Natural killer cell (primary cell): ENCODE results near the gene GALNT10. TPM values are rescaled to one million over a fixed set of nuclear protein-coding genes. Genes with fewer than 3 reads are reported as not detected.

Source experiments
- ATAC-seq, 3 donors: fragments of 150-1000 bp in 2 of 3; fragments of 200-7000 bp in 1 of 3; cut with Tn5 transposase; 1 replicate in 1 of 3; 2 replicates in 2 of 3; pipeline ENCODE4 v1.10.0; 2021; ENCODE audit warnings: mild to moderate bottlenecking in 2 of 3, moderate library complexity in 2 of 3
- DNase-seq, 2 donors: peaks; one replicate each; pipeline versions ENCODE4 v3.0.0 to v3.0.0-alpha.2; 2013 to 2021; ENCODE audit warnings: mixed read lengths in 1 of 2
- H3K27ac ChIP-seq: one replicate; pipeline ENCODE4 v1.5.1; 2013; ENCODE audit warnings: mild to moderate bottlenecking, low read length
- H3K27me3 ChIP-seq: one replicate; pipeline ENCODE4 v1.6.1; 2013; ENCODE audit warnings: low read length; ENCODE audit not compliant: control insufficient read depth, insufficient read depth
- H3K36me3 ChIP-seq: one replicate; pipeline ENCODE4 v1.6.1; 2013; ENCODE audit warnings: low read length; ENCODE audit not compliant: control insufficient read depth, insufficient read depth
- H3K4me1 ChIP-seq: one replicate; pipeline ENCODE4 v1.6.1; 2013; ENCODE audit warnings: low read length; ENCODE audit not compliant: control insufficient read depth, insufficient read depth
- H3K4me3 ChIP-seq: one replicate; pipeline ENCODE4 v1.5.1; 2013; ENCODE audit warnings: low read length
- H3K9me3 ChIP-seq: one replicate; pipeline ENCODE4 v1.6.1; 2013; ENCODE audit warnings: low read length; ENCODE audit not compliant: control insufficient read depth, insufficient read depth
- H3K27ac Mint-ChIP-seq, 2 donors: one replicate each; pipeline ENCODE4 v1.8.0; 2022; ENCODE audit warnings: mild to moderate bottlenecking in 2 of 2, mixed read lengths in 2 of 2, moderate library complexity in 1 of 2
- H3K27me3 Mint-ChIP-seq, 2 donors: one replicate each; pipeline ENCODE4 v1.8.0; 2022; ENCODE audit warnings: low read depth in 2 of 2, mixed read lengths in 2 of 2
- H3K36me3 Mint-ChIP-seq: one replicate; pipeline ENCODE4 v1.8.0; 2022; ENCODE audit warnings: mixed read lengths
- H3K4me1 Mint-ChIP-seq, 2 donors: one replicate each; pipeline ENCODE4 v1.8.0; 2022; ENCODE audit warnings: mixed read lengths in 2 of 2
- H3K4me3 Mint-ChIP-seq: one replicate; pipeline ENCODE4 v1.8.0; 2022; ENCODE audit warnings: mild to moderate bottlenecking, moderate library complexity, mixed read lengths
- H3K9me3 Mint-ChIP-seq, 2 donors: one replicate each; pipeline ENCODE4 v1.8.0; 2022; ENCODE audit warnings: mixed read lengths in 2 of 2
- WGBS: methylation state at CpG from one replicate; pipeline ENCODE4 v1.1.7; 2013; ENCODE audit warnings: missing lambda C conversion rate; ENCODE audit not compliant: insufficient coverage; 5-methylcytosine and 5-hydroxymethylcytosine counted together
- intact Hi-C: fragments of 100-400 bp; cut with micrococcal nuclease; formaldehyde crosslinking; loops from one replicate; pipeline ENCODE4 v1.14.2; 2022
- total RNA-seq, 4 donors: library from RNA; stranded (reverse); fragments of 120-200 nt in 1 of 4; gene quantifications; one replicate each; pipeline versions ENCODE4 v1.2.3 to v1.2.4, GENCODE V29; 2013 to 2022
- TF ChIP-seq, protein P1 (sequence below): fragments of 200-600 bp; IDR thresholded peaks from one replicate; pipeline ENCODE4 v1.8.0; 2022; ENCODE audit warnings: antibody characterized with exemption

Gene GALNT10
- total RNA-seq, 3 donors from 2014 or later (not counting 1 experiment from before 2014, with no cell fraction given) = 77.0 to 92.6 (median 77.6) TPM

DNA sequence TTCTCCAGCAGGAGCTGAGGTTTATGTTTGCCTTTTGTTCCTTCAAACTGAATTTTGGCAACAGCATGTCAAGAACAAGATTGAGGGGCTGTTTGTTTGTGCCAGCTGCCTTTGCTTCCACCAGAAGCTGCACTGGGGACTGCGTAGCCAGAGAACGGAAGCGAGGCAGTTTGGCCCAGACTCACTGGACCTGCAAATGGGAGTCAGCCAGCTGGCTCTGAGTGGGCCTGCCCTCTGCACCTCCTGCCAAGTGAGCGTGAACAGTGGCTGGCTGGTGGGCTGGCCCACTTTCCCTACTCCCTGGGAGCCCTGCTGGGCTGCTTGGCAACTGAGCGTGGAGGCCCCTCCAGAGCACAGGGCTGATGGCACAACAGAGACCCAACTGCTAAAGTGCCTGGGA lies 111.6 kb downstream of the GALNT10 start:
- Histone ChIP-seq H3K36me3 (peaks cover 36% of the 10 kb centered on the region), H3K9me3 (peaks cover 4% of the 10 kb centered on the region), H3K27me3 (no peaks in the 10 kb centered on the region), H3K4me1 (no peaks in the 10 kb centered on the region), H3K27ac (no peak overlapping the region), H3K4me3 (no peak overlapping the region)
- Mint-ChIP-seq H3K27me3 (no peaks in the 10 kb centered on the region), H3K27ac (no peak overlapping the region), H3K4me1 (peaks cover 9 to 18% of the 10 kb centered on the region in 2 donors), H3K4me3 (no peak overlapping the region), H3K36me3 (peaks cover 38% of the 10 kb centered on the region), H3K9me3 (peaks cover 3 to 8% of the 10 kb centered on the region in 2 donors)
- WGBS = 94% methylated on average over 5 of the region's 5 CpGs
- ATAC-seq (no peak), DNase-seq (no peak)
- TF ChIP-seq, protein P1, sequence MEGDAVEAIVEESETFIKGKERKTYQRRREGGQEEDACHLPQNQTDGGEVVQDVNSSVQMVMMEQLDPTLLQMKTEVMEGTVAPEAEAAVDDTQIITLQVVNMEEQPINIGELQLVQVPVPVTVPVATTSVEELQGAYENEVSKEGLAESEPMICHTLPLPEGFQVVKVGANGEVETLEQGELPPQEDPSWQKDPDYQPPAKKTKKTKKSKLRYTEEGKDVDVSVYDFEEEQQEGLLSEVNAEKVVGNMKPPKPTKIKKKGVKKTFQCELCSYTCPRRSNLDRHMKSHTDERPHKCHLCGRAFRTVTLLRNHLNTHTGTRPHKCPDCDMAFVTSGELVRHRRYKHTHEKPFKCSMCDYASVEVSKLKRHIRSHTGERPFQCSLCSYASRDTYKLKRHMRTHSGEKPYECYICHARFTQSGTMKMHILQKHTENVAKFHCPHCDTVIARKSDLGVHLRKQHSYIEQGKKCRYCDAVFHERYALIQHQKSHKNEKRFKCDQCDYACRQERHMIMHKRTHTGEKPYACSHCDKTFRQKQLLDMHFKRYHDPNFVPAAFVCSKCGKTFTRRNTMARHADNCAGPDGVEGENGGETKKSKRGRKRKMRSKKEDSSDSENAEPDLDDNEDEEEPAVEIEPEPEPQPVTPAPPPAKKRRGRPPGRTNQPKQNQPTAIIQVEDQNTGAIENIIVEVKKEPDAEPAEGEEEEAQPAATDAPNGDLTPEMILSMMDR = no peak
- intact Hi-C loops = no loop called here

DNA sequence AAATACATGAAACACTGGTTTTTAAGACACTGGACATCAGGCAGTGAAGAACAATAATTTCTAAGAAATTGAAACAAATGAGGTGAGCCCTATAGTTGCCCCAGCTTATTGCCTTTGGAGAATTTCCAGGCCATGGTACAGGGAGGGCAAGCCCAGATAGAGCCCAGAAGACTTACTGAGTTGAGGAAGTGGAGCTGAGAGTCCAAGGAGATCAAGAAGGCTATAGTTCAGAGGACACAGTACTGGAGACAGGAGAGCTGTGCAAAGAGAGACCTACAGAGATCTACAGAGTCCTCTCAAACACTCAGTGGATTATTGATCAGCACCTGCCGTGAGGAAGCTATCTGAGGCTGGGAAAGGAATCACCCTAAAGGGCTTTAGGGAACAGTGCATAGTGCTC lies 112.6 kb downstream of the GALNT10 start:
- no peaks in the 10 kb centered on the region for H3K27me3 ChIP-seq
- Mint-ChIP-seq H3K4me3 (no peak overlapping the region), H3K36me3 (peaks cover 38% of the 10 kb centered on the region), H3K9me3 (peaks cover 3 to 8% of the 10 kb centered on the region in 2 donors), H3K27ac (no peak overlapping the region), H3K4me1 (peaks cover 11 to 18% of the 10 kb centered on the region in 2 donors), H3K27me3 (no peaks in the 10 kb centered on the region)
- peaks cover 28% of the 10 kb centered on the region for H3K36me3 ChIP-seq
- ATAC-seq (no peak), DNase-seq (no peak)
- 90% methylated on average over 1 of the region's 1 CpG for WGBS
- no peak overlapping the region for H3K4me3 ChIP-seq
- intact Hi-C loops = no loop called here
- TF ChIP-seq, protein P1 = no peak
- peaks cover 4% of the 10 kb centered on the region for H3K9me3 ChIP-seq
- no peaks in the 10 kb centered on the region for H3K4me1 ChIP-seq
- H3K27ac ChIP-seq = no peak overlapping the region

DNA sequence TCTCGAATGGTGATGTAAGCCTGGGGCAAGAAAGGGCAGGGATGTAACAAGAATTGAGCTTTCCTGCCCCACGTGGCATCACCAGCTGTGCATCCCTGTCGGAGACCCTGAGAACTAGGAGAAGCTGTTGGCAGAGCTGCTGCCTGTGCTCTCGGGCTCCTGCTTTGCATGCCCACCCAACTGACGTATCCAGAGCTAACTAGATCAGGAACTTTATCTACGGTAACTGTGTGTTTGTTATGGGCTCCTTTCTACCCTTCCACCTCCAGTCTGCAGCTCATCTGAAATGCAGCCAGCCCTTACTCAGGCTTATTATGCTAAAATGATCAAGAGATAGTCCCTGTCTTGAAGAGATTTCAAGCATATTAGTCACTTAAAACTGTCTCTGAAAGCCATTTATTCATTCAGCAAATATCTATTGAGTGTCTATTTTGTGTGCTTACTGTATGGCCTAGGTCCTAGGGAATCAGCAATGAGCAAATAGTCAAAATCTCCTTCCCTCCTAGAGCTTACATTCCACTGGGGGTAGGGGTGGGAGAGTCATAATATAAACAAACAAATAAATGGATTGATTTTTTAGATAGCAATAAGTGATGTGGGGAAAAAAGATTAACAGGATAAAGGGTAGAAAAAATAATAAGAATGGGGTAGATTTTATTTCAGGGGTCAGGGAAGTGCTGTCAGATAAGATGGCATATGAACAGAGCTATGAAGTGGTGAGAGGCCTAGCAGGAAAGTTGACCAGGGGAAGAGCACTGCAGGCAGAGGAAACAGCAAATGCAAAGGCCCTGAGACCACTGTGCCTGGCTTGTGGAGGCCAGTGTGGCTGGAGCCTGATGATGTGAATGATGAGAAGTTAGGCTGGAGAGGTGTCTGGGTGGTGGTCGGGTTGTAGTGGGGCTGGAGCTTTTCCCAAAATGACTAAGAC lies 118.2 kb downstream of the GALNT10 start:
- Mint-ChIP-seq H3K27ac (peak overlapping the region; percentile 12 to 69), H3K4me3 (peak overlapping the region; percentile 55), H3K9me3 (peaks cover 3 to 8% of the 10 kb centered on the region in 2 donors), H3K4me1 (peaks cover 40 to 42% of the 10 kb centered on the region in 2 donors), H3K27me3 (no peaks in the 10 kb centered on the region), H3K36me3 (peaks cover 23% of the 10 kb centered on the region)
- Histone ChIP-seq H3K36me3 (peaks cover 4% of the 10 kb centered on the region), H3K4me1 (peaks cover 13% of the 10 kb centered on the region), H3K27ac (no peak overlapping the region), H3K27me3 (no peaks in the 10 kb centered on the region), H3K4me3 (no peak overlapping the region), H3K9me3 (peaks cover 4% of the 10 kb centered on the region)
- TF ChIP-seq, protein P1 = no peak
- intact Hi-C loops = no loop called here
- ATAC-seq (no peak), DNase-seq (no peak)
- WGBS = 96% methylated on average over 7 of the region's 7 CpGs
